HUES48 (cell line): ENCODE results near the gene ZMYND15.

Experiments
- H3K27ac ChIP-seq: one replicate; pipeline ENCODE4 v1.7.0; 2013; ENCODE audit warnings: low read depth, low read length, inconsistent platforms
- H3K27me3 ChIP-seq: 2 replicates; pipeline ENCODE4 v1.6.1; 2013; ENCODE audit warnings: mild to moderate bottlenecking, low read length; ENCODE audit not compliant: control insufficient read depth, insufficient read depth
- H3K36me3 ChIP-seq: 2 replicates; pipeline ENCODE4 v1.6.1; 2013; ENCODE audit warnings: low read length; ENCODE audit not compliant: control insufficient read depth, insufficient read depth
- H3K4me1 ChIP-seq: 2 replicates; pipeline ENCODE4 v1.6.1; 2013; ENCODE audit warnings: mild to moderate bottlenecking, low read length; ENCODE audit not compliant: control insufficient read depth, insufficient read depth
- H3K4me3 ChIP-seq: 2 replicates; pipeline ENCODE4 v1.5.1; 2013; ENCODE audit warnings: mild to moderate bottlenecking, low read depth, low read length
- H3K9ac ChIP-seq: 2 replicates; pipeline ENCODE4 v1.6.1; 2013; ENCODE audit warnings: mild to moderate bottlenecking, low read depth, low read length, moderate library complexity
- H3K9me3 ChIP-seq: 2 replicates; pipeline ENCODE4 v1.6.1; 2013; ENCODE audit warnings: low read length; ENCODE audit not compliant: control insufficient read depth, insufficient read depth

ZMYND15 gene

GRCh38 chr17:4743898-4744297, 4.3 kb downstream of the ZMYND15 start:
- no peak overlapping the region for H3K4me3 ChIP-seq
- H3K9ac ChIP-seq = no peak overlapping the region
- H3K4me1 ChIP-seq = peaks cover 4% of the 10 kb centered on the region; the same call in 1 of the 2 replicates
- H3K27ac ChIP-seq = no peak overlapping the region
- peaks cover 57% of the 10 kb centered on the region for H3K27me3 ChIP-seq
- no peaks in the 10 kb centered on the region for H3K36me3 ChIP-seq
- H3K9me3 ChIP-seq = no peaks in the 10 kb centered on the region

- Histone ChIP-seq H3K4me1 (peaks cover 4% of the 10 kb centered on the region; the same call in 1 of the 2 replicates), H3K27ac (no peak overlapping the region), H3K9me3 (no peaks in the 10 kb centered on the region), H3K36me3 (no peaks in the 10 kb centered on the region), H3K9ac (no peak overlapping the region), H3K27me3 (peaks cover 43% of the 10 kb centered on the region), H3K4me3 (peak overlapping the region; percentile 64)
Measured at GRCh38 chr17:4744999-4745969, 5.7 kb downstream of the ZMYND15 start.

- H3K27ac ChIP-seq = no peak overlapping the region
- no peaks in the 10 kb centered on the region for H3K36me3 ChIP-seq
- H3K9me3 ChIP-seq = no peaks in the 10 kb centered on the region
- peaks cover 4% of the 10 kb centered on the region; the same call in 1 of the 2 replicates for H3K4me1 ChIP-seq
- H3K27me3 ChIP-seq = peaks cover 17% of the 10 kb centered on the region
- no peak overlapping the region for H3K4me3 ChIP-seq
- no peak overlapping the region for H3K9ac ChIP-seq
Measured at GRCh38 chr17:4747847-4748246, 8.2 kb downstream of the ZMYND15 start.

GRCh38 chr17:4748686-4749085, 9.1 kb downstream of the ZMYND15 start:
- Histone ChIP-seq H3K9ac (no peak overlapping the region), H3K27ac (no peak overlapping the region), H3K4me3 (no peak overlapping the region), H3K4me1 (peaks cover 4% of the 10 kb centered on the region; the same call in 1 of the 2 replicates), H3K27me3 (peaks cover 16% of the 10 kb centered on the region), H3K9me3 (no peaks in the 10 kb centered on the region), H3K36me3 (no peaks in the 10 kb centered on the region)

- Histone ChIP-seq H3K27me3 (no peaks in the 10 kb centered on the region; the same call in 1 of the 2 replicates), H3K4me3 (no peak overlapping the region), H3K36me3 (no peaks in the 10 kb centered on the region), H3K4me1 (peaks cover 4% of the 10 kb centered on the region; the same call in 1 of the 2 replicates), H3K27ac (no peak overlapping the region), H3K9me3 (no peaks in the 10 kb centered on the region), H3K9ac (no peak overlapping the region)
Measured at GRCh38 chr17:4750606-4751005, 11.0 kb downstream of the ZMYND15 start.

GRCh38 chr17:4751932-4752331, 12.3 kb downstream of the ZMYND15 start:
- no peaks in the 10 kb centered on the region for H3K4me1 ChIP-seq
- no peaks in the 10 kb centered on the region for H3K27me3 ChIP-seq
- no peak overlapping the region for H3K27ac ChIP-seq
- H3K9ac ChIP-seq = no peak overlapping the region
- H3K36me3 ChIP-seq = no peaks in the 10 kb centered on the region
- H3K9me3 ChIP-seq = no peaks in the 10 kb centered on the region
- H3K4me3 ChIP-seq = no peak overlapping the region

GRCh38 chr17:4753392-4753791, 13.8 kb downstream of the ZMYND15 start:
- Histone ChIP-seq H3K4me1 (no peaks in the 10 kb centered on the region), H3K4me3 (no peak overlapping the region), H3K9ac (no peak overlapping the region), H3K9me3 (no peaks in the 10 kb centered on the region), H3K27me3 (no peaks in the 10 kb centered on the region), H3K36me3 (no peaks in the 10 kb centered on the region), H3K27ac (no peak overlapping the region)

- Histone ChIP-seq H3K27me3 (no peaks in the 10 kb centered on the region), H3K9me3 (no peaks in the 10 kb centered on the region), H3K9ac (no peak overlapping the region), H3K27ac (no peak overlapping the region), H3K36me3 (no peaks in the 10 kb centered on the region), H3K4me1 (no peaks in the 10 kb centered on the region), H3K4me3 (no peak overlapping the region)
Measured at GRCh38 chr17:4759776-4760236, 20.2 kb downstream of the ZMYND15 start.

- Histone ChIP-seq H3K4me3 (no peak overlapping the region), H3K9ac (no peak overlapping the region), H3K27ac (no peak overlapping the region), H3K36me3 (no peaks in the 10 kb centered on the region), H3K4me1 (no peaks in the 10 kb centered on the region), H3K27me3 (no peaks in the 10 kb centered on the region), H3K9me3 (no peaks in the 10 kb centered on the region)
Measured at GRCh38 chr17:4764595-4764994, 25.0 kb downstream of the ZMYND15 start.

GRCh38 chr17:4766201-4766600, 26.6 kb downstream of the ZMYND15 start:
- H3K4me1 ChIP-seq = no peaks in the 10 kb centered on the region
- no peak overlapping the region for H3K27ac ChIP-seq
- H3K27me3 ChIP-seq = no peaks in the 10 kb centered on the region
- no peaks in the 10 kb centered on the region for H3K9me3 ChIP-seq
- H3K9ac ChIP-seq = no peak overlapping the region
- H3K36me3 ChIP-seq = no peaks in the 10 kb centered on the region
- no peak overlapping the region for H3K4me3 ChIP-seq

- Histone ChIP-seq H3K27me3 (no peaks in the 10 kb centered on the region), H3K4me1 (no peaks in the 10 kb centered on the region), H3K9ac (no peak overlapping the region), H3K27ac (no peak overlapping the region), H3K9me3 (no peaks in the 10 kb centered on the region), H3K4me3 (no peak overlapping the region), H3K36me3 (no peaks in the 10 kb centered on the region)
Measured at GRCh38 chr17:4766723-4767122, 27.1 kb downstream of the ZMYND15 start.
